Globus pallidus (tissue), 1 donor: Measurements from ENCODE around the gene HADH.

ENCODE experiments used
- DNase-seq: peaks from one replicate; pipeline ENCODE4 v3.0.0-alpha.2; 2015; ENCODE audit warnings: low spot score

Gene HADH

DNA sequence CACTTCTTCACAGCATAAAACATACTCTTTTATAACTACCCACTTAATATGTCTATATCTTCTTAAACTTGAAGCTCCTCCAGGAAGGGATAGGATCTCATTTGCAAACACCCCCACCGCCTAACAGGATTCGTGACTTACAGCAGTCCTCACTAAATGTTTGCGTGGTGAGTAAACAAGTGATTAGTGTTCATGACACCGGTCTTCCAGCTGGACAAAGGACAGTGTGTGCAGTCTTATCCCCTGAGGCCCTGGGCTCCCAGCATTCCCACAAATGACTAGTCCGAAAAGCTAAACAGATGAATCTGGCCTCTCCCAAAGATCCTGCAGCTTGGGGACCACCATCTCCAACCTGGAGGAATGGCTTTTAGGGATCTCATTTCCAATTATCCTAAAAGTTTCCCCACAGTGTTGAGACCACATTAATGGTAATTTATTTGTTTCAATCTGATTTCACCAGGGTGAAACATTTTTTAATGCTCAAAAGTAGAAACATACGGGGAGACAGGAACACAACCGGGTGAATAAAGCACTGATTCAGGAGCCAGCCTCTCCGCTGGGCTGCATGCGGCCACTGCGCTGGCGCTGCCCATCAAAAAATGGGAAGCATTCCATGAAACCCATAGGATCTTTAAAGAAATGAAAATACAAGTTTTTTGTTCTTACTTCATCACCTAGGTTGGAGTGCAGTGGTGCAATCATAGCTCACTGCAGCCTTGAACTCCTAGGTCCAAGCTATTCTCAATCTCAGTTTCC lies 69.2 kb downstream of the HADH start:
- DNase-seq = no peak

DNA sequence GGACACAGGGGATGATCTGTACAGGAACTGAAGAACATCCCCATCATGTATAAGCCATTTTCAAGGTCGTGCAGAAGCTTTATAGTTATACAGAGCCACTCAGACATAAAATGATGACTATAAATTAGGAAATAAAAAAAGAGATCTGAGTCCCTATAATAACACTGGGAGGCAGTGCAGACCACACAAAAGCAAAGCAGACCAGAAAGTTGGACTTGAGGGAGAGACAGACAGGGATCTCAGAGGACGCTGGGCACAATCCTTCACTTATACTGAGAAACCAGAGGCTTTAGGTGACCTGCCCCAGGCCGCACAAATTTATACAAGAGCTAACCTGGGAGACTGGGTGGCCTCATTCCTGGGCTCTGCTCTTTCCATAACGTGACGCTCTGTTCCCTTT lies 70.5 kb downstream of the HADH start:
- DNase-seq = peak; percentile 33

DNA sequence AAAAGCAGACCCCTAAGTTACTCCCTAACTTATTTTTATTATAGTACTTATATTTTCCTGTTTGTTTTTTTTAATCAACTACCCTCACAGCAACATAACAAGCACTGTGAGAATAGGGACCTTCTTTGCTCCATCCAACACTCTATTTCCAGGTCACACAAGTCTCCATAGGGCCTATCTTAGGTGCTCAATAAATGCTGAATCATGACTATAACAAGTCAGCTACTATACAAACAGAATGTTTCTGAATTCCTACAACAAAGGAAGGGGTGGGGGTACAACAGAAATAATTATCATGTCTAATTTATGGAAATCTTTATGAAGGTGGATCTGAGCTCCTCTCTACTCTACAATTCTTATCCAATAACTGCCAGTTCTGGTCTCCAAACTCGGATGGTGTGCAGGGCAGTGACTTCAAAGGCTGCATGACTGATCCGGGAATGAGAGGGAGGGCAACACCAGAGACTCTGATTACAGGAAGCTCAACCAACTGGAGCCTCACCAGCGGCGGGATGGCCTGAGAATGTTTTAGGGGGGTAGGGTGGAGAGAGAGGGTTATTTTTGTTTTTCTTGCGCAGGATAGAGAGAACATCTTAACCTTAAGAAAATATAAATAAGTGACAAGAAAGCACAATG lies 71.1 kb downstream of the HADH start:
- no peak for DNase-seq

GRCh38 chr4:108068442-108068841 lies 78.8 kb downstream of the HADH start:
- no peak for DNase-seq

DNA sequence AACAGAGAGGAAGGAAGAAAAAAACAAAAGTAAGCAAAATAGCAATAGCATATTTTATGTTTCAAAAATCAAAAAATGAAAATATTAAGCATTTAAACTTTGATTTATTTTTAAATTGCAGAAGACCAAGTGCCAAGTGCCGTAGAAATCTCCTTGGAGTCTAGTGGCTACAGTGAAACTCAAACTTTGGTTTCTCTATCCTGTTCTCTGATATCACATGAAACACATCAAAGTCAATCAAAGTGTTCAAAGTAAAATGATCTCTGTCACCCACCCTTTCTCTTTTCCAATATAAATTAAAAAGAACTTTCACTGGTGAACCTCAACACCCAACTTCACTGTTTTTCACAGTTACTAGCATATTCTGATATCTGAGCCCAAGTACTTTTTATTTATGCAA lies 81.1 kb downstream of the HADH start:
- no peak for DNase-seq

- no peak for DNase-seq
Observed at GRCh38 chr4:108072300-108072699, 82.6 kb downstream of the HADH start.

GRCh38 chr4:108078024-108078733 lies 88.5 kb downstream of the HADH start:
- no peak for DNase-seq

DNA sequence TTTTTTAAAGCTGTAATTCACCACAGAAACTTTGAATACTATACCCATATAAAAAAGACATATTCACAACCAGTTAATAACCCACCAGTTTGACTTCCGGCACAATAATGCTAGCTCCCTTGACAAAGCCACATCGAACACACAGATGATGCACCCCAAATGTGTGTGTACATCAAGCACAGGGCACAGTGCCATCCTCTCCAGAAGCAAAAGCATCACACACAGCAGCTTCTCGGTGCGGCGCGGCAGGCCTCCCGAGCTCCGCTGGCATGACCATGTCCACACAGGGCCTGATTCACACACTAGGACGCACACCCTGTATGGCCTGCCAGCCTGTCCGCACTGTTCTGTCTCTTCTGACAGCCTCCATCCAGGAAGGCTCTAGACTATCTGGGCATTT lies 91.1 kb downstream of the HADH start:
- no peak for DNase-seq

- DNase-seq = no peak
Observed at GRCh38 chr4:108081256-108081655, 91.6 kb downstream of the HADH start.
